HUES48 (cell line): ENCODE data around the gene CD72.
"Not testable (repeated sequence)": the region's sequence is repeated elsewhere in the genome, so short reads cannot be mapped to it uniquely, and the experiment has no call there.

Experiments used
- H3K27ac ChIP-seq: one replicate; pipeline ENCODE4 v1.7.0; 2013; ENCODE audit warnings: low read depth, low read length, inconsistent platforms
- H3K27me3 ChIP-seq: 2 replicates; pipeline ENCODE4 v1.6.1; 2013; ENCODE audit warnings: mild to moderate bottlenecking, low read length; ENCODE audit not compliant: control insufficient read depth, insufficient read depth
- H3K36me3 ChIP-seq: 2 replicates; pipeline ENCODE4 v1.6.1; 2013; ENCODE audit warnings: low read length; ENCODE audit not compliant: control insufficient read depth, insufficient read depth
- H3K4me1 ChIP-seq: 2 replicates; pipeline ENCODE4 v1.6.1; 2013; ENCODE audit warnings: mild to moderate bottlenecking, low read length; ENCODE audit not compliant: control insufficient read depth, insufficient read depth
- H3K4me3 ChIP-seq: 2 replicates; pipeline ENCODE4 v1.5.1; 2013; ENCODE audit warnings: mild to moderate bottlenecking, low read depth, low read length
- H3K9ac ChIP-seq: 2 replicates; pipeline ENCODE4 v1.6.1; 2013; ENCODE audit warnings: mild to moderate bottlenecking, low read depth, low read length, moderate library complexity
- H3K9me3 ChIP-seq: 2 replicates; pipeline ENCODE4 v1.6.1; 2013; ENCODE audit warnings: low read length; ENCODE audit not compliant: control insufficient read depth, insufficient read depth

CD72 gene

DNA sequence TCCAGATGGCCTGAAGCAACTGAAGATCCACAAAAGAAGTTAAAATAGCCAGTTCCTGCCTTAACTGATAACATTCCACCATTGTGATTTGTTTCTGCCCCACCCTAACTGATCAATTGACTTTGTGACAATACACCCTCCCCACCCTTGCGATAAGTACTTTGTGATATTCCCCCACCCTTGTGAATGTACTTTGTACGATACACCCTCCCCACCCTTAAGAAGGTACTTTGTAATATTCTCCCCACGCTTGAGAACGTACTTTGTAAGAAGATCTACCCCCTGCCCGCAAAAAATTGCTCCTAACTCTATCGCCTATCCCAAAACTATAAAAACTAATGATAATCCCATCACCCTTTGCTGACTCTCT lies 18.6 kb upstream of the CD72 start:
- not testable (repeated sequence) for H3K4me3 ChIP-seq, H3K9ac ChIP-seq, H3K27me3 ChIP-seq, H3K36me3 ChIP-seq, H3K4me1 ChIP-seq, H3K9me3 ChIP-seq, H3K27ac ChIP-seq

DNA sequence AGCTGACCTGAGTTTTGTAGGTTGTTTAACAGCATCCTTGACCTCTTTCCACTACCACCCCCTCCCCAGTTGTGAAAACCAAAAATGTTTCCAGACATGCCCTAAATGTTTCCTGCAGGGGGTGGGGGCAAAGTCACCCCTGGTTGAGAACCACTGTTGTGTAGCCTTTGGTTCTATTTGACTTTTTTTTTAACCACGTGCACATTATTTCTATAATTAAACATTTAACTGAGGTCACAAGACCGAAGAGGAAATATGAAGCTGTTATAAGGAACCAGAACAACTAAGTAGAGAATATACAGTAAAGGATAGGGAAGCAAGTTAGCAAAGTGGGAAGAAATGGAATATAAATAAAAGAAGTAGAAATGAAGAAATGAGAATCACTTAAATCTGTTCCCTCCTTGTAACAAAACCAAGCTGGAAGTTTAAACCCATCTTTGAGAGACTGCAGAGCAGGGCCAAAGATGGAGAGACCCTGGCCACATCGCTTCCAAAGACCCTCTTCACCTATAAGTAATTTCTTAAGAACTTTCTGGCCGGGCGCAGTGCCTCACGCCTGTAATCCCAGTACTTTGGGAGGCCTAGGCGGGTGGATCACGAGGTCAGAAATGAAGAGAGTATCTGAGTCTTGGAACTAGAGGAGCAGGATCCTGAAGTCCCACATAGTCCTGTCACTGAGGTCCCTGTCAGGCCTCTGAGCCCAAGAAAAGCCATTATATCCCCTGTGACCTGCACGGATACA lies 18.1 kb upstream of the CD72 start:
- Histone ChIP-seq H3K27ac (no peak overlapping the region), H3K9me3 (no peaks in the 10 kb centered on the region), H3K27me3 (no peaks in the 10 kb centered on the region), H3K9ac (no peak overlapping the region), H3K4me1 (no peaks in the 10 kb centered on the region), H3K4me3 (no peak overlapping the region), H3K36me3 (no peaks in the 10 kb centered on the region)

DNA sequence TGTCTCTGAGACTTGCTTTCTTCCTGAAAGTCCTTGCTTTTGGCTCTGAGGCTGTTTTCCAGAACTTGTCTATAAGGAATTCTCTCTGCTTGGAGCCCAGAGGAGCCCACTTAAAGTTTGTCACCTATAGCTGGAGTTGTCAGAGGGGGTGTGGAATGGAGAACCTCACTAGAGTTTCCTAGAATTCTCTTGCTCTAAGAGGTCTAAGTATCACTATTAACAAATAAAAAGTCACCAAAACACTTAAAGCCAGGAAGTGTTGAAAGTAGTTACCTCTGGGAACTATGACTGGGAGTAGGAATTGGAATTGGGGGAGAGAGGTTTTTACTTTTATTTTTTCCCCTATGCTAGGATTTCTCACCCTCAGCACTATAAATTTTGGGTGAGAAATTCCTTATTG lies 17.5 kb upstream of the CD72 start:
- no peaks in the 10 kb centered on the region for H3K4me1 ChIP-seq
- no peak overlapping the region for H3K9ac ChIP-seq
- H3K27me3 ChIP-seq: no peaks in the 10 kb centered on the region
- H3K4me3 ChIP-seq: no peak overlapping the region
- H3K36me3 ChIP-seq: no peaks in the 10 kb centered on the region
- H3K27ac ChIP-seq: no peak overlapping the region
- no peaks in the 10 kb centered on the region for H3K9me3 ChIP-seq

DNA sequence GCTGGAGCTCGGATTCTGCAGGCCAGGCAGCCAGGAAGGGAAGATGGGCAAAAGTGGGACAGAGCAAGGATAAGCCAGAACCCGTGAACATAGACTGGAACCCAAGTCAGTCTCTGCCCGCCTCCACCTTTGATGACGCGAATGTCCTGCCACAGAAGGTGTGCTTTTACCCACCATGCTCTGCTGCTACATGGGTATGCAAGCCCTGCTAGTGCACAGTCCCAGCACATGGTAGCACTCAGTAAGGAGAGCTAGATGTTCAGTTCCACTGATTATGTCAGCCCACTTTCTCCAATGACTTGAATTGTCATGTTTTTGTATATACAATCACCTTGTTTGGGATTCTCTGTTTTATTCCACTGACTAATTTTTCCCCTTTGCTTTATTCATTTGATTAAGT lies 11.4 kb upstream of the CD72 start:
- Histone ChIP-seq H3K4me1 (no peaks in the 10 kb centered on the region), H3K27ac (no peak overlapping the region), H3K27me3 (no peaks in the 10 kb centered on the region), H3K4me3 (no peak overlapping the region), H3K36me3 (no peaks in the 10 kb centered on the region), H3K9ac (no peak overlapping the region), H3K9me3 (no peaks in the 10 kb centered on the region)

DNA sequence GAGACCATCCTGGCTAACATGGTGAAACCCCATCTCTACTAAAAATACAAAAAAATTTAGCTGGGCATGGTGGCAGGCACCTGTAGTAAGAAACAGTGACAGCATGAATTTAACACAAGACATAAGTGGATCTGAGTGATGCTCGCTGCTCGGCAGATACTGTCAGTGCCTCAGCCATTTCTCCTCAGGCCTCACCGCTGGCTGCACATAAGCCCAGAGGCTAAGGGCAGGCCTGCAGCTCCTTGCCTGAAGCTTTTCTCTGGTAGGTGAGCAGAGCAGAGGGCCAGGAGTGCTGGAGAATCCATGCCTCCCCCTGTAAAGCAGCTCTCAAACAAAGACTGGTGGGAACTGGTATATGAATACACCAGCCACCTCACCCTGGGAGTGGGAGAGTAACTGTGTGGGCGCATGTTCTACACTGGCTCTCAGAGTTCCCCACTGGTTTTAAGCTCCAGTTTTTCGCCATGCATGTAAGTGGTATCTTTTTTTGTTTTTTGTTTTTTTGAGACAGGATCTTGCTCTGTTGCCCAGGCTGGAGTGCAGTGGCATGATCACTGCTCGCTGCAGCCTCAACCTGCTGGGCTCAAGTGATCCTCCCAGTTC lies 10.3 kb upstream of the CD72 start:
- H3K9me3 ChIP-seq: no peaks in the 10 kb centered on the region
- H3K27me3 ChIP-seq: no peaks in the 10 kb centered on the region
- H3K4me3 ChIP-seq: no peak overlapping the region
- H3K36me3 ChIP-seq: no peaks in the 10 kb centered on the region
- H3K27ac ChIP-seq: no peak overlapping the region
- H3K4me1 ChIP-seq: no peaks in the 10 kb centered on the region
- no peak overlapping the region for H3K9ac ChIP-seq

DNA sequence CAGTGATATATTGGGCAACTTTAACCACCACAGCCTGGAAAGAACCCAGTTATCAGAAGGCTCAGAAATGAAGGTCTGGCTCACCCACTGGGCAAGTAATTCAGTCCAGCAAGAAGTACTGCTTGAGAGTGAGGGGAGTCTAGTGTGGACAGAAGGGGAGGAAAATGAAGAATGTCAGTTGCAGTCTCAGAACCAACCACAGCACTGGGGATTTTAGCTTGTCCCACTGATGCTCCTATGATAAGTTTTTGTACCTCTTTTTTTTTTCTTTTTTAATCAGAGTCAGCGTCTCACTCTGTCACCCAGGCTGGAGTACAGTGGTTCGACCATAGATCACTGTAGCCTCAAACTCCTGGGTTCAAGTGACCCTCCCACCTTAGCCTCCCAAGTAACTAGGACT lies 9.4 kb upstream of the CD72 start:
- H3K9ac ChIP-seq: no peak overlapping the region
- no peaks in the 10 kb centered on the region for H3K36me3 ChIP-seq
- H3K9me3 ChIP-seq: no peaks in the 10 kb centered on the region
- no peaks in the 10 kb centered on the region for H3K27me3 ChIP-seq
- H3K4me1 ChIP-seq: no peaks in the 10 kb centered on the region
- H3K4me3 ChIP-seq: no peak overlapping the region
- H3K27ac ChIP-seq: no peak overlapping the region

DNA sequence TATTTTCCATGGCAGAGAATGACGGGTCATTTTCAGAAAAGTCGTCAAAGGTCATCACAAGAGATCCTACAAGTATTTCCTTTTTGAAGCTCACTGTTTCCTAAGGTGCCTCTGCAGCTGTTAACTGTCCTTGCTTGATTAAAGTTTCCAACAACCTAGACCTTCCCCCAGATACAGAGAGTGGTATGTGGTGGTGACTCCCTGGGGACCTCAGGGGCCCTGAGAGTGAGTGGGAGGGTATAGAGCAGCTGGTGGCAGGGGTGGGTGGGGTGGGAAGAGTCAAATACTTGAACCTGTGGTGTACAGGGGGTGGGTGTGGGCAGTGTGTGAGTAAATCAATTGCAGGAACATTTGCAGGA lies 1.6 kb upstream of the CD72 start:
- Histone ChIP-seq H3K4me3 (no peak overlapping the region), H3K9ac (no peak overlapping the region), H3K27ac (no peak overlapping the region), H3K27me3 (peaks cover 25% of the 10 kb centered on the region), H3K36me3 (no peaks in the 10 kb centered on the region), H3K9me3 (no peaks in the 10 kb centered on the region), H3K4me1 (peaks cover 3% of the 10 kb centered on the region; the same call in 1 of the 2 replicates)

DNA sequence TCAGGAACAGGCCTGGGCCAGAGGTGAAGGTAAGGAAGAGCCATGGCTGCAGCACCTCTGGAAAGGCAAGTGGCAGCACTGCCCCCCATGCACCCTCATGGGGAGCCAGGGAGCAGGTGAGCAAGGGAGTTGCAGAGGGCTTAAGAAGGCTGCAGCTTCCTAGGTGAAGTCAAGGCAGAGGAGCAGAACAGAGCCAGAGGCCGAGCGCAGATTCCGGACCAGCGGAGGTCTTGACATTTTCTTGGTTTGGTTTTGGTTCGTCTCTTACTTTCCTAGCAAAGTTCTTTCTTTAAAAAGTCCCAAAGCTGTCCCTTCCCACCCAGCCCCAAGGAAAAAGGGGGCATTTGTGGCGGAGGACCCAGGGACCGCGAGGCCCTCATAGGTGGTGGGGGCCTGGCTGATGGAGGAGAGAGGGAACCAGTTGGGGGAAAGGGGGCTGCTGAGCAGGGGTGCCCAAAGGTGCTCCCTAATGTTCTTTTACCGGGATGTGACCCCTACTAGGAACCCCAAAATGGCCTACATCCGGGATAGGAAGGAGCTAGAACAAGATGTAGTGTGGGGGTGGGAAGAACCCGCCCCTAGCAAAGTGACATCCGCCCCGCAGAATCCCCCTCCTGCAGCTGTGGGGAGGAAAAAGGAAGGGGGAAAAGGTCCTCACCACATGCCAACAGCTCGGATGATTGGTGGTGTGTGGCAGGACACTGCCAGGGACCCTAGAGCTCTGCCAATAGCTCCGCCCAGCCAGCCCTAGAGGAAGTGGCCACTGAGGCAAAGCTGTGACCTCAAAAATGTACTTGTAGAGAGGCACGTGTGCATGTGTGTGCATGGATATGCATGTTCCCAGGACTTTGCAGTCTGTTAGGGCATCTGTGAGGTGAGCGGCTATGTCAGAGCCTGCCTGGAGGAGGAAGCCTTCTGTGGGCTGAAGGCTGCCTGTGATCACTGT lies 914 bp upstream of the CD72 start:
- Histone ChIP-seq H3K27ac (no peak overlapping the region), H3K9me3 (no peaks in the 10 kb centered on the region), H3K4me1 (peaks cover 3% of the 10 kb centered on the region; the same call in 1 of the 2 replicates), H3K27me3 (peaks cover 25% of the 10 kb centered on the region), H3K36me3 (no peaks in the 10 kb centered on the region), H3K4me3 (no peak overlapping the region), H3K9ac (no peak overlapping the region)

DNA sequence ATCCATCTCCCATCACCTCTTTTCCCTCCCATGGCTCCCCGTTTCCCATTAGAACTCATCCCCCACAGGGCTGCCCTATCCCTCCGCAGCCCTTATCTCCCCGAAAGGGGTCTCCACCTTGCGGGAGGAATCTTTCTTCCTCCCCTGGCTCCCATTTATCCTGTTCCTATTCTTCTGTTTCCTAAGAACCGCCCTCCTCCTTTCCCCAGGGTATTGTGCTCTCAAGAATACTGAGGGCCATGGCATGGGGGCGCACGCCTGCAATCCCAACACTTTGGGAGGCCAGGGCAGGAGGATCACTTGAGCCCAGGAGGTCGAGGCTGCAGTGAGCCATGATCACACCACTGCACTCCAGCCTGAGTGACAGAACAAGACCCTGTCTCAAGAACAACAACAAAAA lies 665 bp downstream of the CD72 start:
- Histone ChIP-seq H3K27me3 (peaks cover 25% of the 10 kb centered on the region), H3K9ac (0 out of 2 replicates have a peak overlapping the region, but pooled peaks have one; percentile 40), H3K9me3 (no peaks in the 10 kb centered on the region), H3K4me3 (peak overlapping the region; percentile 69), H3K36me3 (no peaks in the 10 kb centered on the region), H3K27ac (no peak overlapping the region), H3K4me1 (peaks cover 3% of the 10 kb centered on the region; the same call in 1 of the 2 replicates)

DNA sequence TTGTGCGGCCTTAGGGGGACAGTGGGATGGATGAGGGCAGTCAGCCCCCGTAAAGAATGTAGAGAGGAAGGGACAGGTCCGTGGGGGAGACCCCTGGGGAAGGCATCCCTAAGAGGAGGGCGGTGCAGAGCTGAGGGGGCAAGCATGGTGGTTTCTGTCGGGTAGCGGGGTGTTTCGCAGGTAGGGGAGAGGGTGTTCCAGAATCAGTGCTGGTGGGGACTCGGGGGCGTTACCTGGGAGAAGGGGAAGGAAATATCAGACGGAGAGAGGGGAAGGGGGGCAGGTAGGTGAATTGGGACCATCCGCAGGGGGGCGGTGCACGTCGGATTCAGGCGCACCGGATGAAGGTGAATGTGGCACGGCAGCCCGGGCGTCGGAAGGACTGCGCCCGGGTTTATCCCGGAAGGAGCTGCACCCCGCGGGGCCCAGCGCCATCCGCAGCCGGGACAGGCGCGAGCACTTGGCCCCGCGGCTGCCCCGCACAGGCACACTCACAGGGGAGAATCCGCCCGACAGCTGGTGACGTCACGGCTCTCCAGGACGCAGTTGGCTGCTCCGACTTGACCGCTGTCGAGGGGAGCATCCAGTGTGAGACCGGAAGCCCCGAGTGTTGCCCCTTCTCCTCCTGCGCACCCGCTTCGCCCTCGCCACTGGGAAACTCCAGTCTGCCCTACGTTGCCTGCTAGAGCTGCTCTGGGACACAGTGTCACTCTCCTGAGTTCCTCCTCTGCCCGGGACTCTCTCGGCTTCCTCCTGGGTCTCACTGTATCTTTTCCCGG lies 1.3 kb downstream of the CD72 start:
- Histone ChIP-seq H3K36me3 (no peaks in the 10 kb centered on the region), H3K4me3 (peak overlapping the region; percentile 69), H3K9me3 (no peaks in the 10 kb centered on the region), H3K9ac (peak overlapping the region; percentile 40; the same call in 1 of the 2 replicates), H3K27ac (no peak overlapping the region), H3K27me3 (peaks cover 25% of the 10 kb centered on the region), H3K4me1 (peaks cover 3% of the 10 kb centered on the region; the same call in 1 of the 2 replicates)
